Measurements from ENCODE around the gene FBH1.

DNA sequence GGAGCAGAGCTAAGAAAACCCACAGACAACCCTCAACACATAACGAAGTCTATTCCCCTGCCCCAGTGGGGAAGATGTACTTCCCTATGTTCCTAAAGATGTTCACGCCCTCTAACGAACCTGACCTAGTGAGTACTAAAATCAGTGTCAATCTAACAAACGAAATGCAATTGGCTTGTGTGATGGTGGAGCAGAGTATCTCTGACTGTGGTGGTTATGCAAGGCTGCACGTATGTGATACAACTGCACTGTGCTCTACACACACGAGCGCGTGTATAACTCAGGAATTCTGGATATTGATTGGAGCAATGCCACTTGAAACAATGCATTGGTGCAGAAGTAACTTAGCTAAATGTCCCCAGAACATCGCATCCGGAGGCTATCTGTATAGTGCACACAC lies 1.7 kb upstream of the FBH1 start:
- TF ChIP-seq, protein P1, sequence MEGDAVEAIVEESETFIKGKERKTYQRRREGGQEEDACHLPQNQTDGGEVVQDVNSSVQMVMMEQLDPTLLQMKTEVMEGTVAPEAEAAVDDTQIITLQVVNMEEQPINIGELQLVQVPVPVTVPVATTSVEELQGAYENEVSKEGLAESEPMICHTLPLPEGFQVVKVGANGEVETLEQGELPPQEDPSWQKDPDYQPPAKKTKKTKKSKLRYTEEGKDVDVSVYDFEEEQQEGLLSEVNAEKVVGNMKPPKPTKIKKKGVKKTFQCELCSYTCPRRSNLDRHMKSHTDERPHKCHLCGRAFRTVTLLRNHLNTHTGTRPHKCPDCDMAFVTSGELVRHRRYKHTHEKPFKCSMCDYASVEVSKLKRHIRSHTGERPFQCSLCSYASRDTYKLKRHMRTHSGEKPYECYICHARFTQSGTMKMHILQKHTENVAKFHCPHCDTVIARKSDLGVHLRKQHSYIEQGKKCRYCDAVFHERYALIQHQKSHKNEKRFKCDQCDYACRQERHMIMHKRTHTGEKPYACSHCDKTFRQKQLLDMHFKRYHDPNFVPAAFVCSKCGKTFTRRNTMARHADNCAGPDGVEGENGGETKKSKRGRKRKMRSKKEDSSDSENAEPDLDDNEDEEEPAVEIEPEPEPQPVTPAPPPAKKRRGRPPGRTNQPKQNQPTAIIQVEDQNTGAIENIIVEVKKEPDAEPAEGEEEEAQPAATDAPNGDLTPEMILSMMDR (conservative IDR thresholded peaks at IDR 0.05; ENCODE audit: low read depth, low read length), result no peak
- no peak for TF ChIP-seq EZH2 (IDR thresholded peaks at IDR 0.05; ENCODE audit: borderline replicate concordance, low read depth, low read length, poor library complexity, severe bottlenecking)
